HG02973 (cell line): ENCODE data around the gene MAP1LC3B2.

ENCODE experiments used
- ATAC-seq: cut with Tn5 transposase; IDR thresholded peaks from one replicate; pipeline ENCODE4 v1.9.1; 2021; ENCODE audit warnings: moderate library complexity; ENCODE audit not compliant: unreplicated experiment

MAP1LC3B2 gene

GRCh38 chr12:116610971-116611541 is 51.9 kb downstream of the MAP1LC3B2 start:
- ATAC-seq = no peak

- no peak for ATAC-seq
Observed at GRCh38 chr12:116612436-116612835, 53.3 kb downstream of the MAP1LC3B2 start.

- no peak for ATAC-seq
Observed at GRCh38 chr12:116613256-116613655, 54.1 kb downstream of the MAP1LC3B2 start.

- no peak for ATAC-seq
Observed at GRCh38 chr12:116614194-116614915, 55.2 kb downstream of the MAP1LC3B2 start.

- ATAC-seq = no peak
Observed at GRCh38 chr12:116615141-116615861, 56.1 kb downstream of the MAP1LC3B2 start.

- no peak for ATAC-seq
Observed at GRCh38 chr12:116616536-116617248, 57.5 kb downstream of the MAP1LC3B2 start.

- ATAC-seq = no peak
Observed at GRCh38 chr12:116619246-116619645, 60.1 kb downstream of the MAP1LC3B2 start.

- ATAC-seq = no peak
Observed at GRCh38 chr12:116620124-116620491, 60.9 kb downstream of the MAP1LC3B2 start.

- no peak for ATAC-seq
Observed at GRCh38 chr12:116620492-116621191, 61.5 kb downstream of the MAP1LC3B2 start.

GRCh38 chr12:116621194-116621593 is 62.0 kb downstream of the MAP1LC3B2 start:
- no peak for ATAC-seq

- ATAC-seq = no peak
Observed at GRCh38 chr12:116624516-116624915, 65.3 kb downstream of the MAP1LC3B2 start.

GRCh38 chr12:116626153-116626552 is 67.0 kb downstream of the MAP1LC3B2 start:
- no peak for ATAC-seq
